ENCODE data around the gene FMO1.

DNA sequence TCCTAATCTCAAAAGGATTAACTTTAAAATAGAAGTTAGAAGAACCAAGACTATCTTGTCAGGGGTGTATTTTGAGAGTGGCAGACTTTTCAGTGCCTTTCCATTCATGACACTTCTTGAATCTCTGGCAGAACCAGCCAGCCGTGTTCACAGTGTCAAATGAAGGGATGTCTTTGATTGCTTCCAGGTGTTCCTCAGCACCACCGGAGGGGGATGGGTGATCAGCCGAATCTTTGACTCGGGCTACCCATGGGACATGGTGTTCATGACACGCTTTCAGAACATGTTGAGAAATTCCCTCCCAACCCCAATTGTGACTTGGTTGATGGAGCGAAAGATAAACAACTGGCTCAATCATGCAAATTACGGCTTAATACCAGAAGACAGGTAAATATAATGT is 32.3 kb downstream of the FMO1 start:
- TF ChIP-seq CTCF (conservative IDR thresholded peaks at IDR 0.05; ENCODE audit: low read depth, low read length) (no peak), EZH2 (IDR thresholded peaks at IDR 0.05; ENCODE audit: low read length, unreplicated experiment) (no peak)
